ENCODE measurements around the gene MORF4L1.
A peak's percentile ranks its signal among the peaks of the same experiment; 100 is the strongest.
"Not testable (repeated sequence)": the region's sequence is repeated elsewhere in the genome, so short reads cannot be mapped to it uniquely, and the experiment has no call there.

Gene MORF4L1

DNA sequence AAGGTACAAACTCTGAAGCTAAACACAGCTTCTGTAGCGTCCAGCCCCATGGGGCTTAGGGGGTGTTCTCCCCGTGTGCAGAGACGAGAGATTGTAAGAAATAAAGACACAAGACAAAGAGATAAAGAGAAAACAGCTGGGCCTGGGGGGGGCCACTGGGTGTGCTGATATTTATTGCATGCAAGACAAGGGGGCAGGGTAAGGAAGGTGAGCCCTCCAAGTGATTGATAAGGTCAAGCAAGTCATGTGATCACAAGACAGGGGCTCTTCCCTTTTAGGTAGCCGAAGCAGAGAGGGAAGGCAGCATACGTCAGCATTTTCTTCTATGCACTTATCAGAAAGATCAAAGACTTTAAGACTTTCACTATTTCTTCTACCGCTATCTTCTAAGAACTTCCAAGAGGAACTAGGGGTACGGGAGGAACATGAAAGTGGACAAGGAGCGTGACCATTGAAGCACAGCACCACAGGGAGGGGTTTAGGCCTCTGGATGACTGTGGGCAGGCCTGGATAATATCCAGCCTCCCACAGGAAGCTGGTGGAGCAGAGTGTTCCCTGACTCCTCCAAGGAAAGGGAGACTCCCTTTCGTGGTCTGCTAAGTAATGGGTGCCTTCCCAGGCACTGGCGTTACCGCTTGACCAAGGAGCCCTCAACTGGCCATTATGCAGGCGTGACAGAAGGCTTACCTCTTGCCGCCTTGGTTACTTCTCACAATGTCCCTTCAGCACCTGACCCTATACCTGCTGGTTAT, 29.8 kb downstream of the MORF4L1 start:
- DNase-seq = not testable (repeated sequence)

DNA sequence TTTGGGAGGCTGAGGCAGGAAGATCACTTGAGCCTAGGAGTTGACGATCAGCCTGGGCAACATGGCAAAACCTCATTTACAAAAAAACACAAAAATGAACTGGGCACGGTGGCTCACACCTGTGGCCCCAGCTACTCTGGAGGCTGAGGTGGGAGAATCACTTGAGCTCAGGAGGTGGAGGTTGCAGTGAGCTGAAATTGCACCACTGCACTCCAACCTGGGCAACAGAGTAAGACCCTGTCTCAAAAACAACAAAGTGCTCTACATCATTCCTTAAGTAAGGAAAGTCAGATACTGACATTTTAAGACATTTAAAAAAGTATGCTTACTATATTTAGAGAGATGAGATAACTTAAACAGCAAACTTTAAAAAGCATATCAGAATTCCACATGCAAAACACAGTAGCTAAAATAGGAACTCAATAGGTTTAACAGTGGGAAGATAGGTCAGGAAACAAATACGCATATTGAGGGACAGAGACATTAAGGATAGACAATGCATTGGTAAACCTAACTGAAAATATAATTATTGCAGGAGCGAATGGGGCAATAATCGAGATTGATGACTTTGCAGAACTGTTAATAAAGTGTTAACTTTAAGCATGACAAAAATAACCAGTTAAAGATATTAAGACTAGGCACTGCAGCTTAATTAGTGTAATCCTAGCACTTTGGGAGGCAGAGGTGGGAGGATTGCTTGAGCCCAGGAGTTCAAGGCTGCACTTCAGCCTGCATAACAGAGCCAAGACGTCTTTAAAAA, 32.1 kb downstream of the MORF4L1 start:
- no peak for DNase-seq

GRCh38 chr15:78906316-78906620, 33.6 kb downstream of the MORF4L1 start:
- DNase-seq = peak; percentile 42

- no peak for DNase-seq
These were observed 34.9 kb downstream of the MORF4L1 start for GRCh38 chr15:78907577-78907976.

DNA sequence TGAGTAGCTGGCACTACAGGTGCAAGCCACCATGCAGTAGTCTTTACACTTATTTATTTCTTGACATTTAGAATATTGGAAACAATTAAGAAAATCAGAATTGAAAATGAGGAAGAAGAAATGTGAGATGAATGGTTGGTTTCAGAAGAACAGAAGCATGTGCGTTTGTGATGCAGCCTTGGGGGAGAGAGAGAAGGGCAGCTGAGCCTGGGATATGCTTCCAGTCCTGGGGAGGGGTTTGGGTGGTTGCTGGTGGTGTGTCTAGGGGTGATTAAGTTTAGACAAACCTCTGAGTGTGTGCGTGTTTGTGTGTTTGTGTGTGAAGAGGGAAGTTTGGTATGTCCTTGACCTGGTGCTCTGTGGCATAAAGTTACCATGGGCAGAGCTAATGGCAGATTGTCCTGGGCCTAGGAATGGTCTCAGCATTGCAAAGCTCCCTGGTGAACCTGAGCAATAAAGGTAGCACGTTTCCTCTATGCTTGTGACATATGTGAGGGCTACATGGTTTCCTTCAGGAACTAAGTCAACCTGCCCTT, 36.5 kb downstream of the MORF4L1 start:
- no peak for DNase-seq

GRCh38 chr15:78909791-78910228, 37.1 kb downstream of the MORF4L1 start:
- no peak for DNase-seq

- no peak for DNase-seq
These were observed 37.6 kb downstream of the MORF4L1 start for GRCh38 chr15:78910271-78910670.

GRCh38 chr15:78912316-78912715, 39.6 kb downstream of the MORF4L1 start:
- no peak for DNase-seq

DNA sequence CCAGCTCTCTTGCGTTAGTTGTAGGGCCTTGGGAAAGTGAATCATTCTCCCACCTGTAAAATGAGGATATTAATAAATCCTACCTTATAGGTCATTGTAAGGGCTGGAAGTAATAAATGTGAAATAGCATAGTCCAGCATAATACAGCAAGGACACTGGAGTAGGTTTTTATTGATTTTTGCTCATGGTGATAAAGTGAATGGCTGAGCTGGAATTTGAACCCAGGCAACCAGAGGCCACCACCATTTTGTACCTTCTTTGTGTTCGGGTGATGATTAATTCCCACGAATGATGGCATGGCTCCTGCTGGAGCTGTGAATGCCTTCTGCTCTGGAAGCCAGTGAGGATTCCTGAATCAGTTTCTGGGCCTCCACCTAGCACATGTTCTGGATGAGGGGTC, 40.3 kb downstream of the MORF4L1 start:
- DNase-seq = no peak

GRCh38 chr15:78914027-78914764, 41.5 kb downstream of the MORF4L1 start:
- DNase-seq = no peak

DNA sequence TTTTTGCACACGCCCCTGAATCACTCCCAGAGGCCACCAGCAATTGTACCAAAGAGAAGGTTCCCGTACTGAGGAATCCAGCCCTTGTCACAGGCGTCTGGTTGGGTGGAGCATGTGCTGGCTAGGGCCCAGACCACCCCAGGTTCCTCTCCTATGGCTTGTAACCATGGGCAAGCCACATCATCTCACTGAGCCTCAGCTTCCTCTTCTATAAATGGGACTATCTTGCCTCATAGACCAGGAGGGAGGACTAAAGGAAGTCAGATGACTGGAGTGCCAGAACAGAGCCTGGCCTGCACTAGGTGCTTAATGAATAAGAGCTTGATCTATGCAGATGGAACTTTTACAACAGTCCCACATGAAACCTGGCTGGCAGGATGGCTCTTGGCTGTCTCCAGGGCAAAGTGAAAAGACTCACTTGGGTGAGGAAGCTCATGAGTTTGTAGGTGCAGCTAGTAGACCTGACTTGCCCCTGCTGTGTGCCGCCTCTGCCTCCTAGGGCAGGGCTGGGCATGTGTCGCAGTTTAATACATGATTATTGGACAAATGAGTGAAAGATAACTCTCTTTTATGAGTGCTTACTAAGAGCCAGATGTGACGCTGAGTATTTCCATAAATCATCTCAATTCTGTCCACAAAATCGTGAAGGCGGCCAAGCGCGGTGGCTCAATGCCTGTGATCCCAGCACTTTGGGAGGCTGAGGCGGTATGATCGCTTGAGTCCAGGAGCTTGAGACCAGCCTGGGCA, 42.8 kb downstream of the MORF4L1 start:
- no peak for DNase-seq

DNA sequence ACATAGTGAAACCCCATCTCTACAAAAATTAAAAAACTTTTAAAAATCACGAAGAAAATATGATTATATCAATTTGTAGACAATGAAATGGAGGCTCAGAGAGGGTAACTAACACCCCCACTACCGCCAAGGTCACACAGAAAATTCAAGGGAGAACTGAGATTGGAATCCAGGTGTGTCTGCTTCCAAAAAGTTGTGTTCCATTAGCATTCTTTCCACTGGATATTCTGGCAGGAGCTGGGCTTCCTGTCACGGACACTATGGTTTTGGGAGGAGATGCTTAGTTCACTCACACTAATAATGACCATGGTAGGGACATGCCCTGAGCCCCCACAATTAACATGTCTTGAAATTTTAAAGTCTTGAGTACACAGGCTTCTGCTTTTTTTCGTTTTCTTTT, 43.4 kb downstream of the MORF4L1 start:
- no peak for DNase-seq

GRCh38 chr15:78917888-78918287, 45.2 kb downstream of the MORF4L1 start:
- DNase-seq = no peak

DNA sequence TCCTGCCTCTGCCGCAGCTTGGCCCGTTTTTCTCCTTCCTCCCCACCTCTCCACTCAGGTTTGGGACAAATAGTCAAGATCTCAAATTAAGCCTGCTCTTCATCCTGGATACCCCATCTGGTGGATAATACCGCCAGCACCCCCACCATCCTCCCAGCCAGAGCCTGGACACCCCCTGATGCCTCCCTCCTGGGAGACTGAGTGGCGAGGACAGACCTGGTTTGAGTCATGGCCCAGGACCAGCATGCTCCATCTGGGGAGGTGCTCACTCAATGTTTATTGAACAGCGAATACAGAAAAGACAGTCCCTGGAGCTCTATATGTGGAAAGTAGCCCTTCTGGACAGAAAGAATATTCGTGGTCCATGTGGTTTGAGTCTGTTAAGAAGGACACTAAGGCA, 48.8 kb downstream of the MORF4L1 start:
- DNase-seq = no peak

- DNase-seq = no peak
These were observed 49.2 kb downstream of the MORF4L1 start for GRCh38 chr15:78921940-78922339.

GRCh38 chr15:78922527-78922926, 49.8 kb downstream of the MORF4L1 start:
- DNase-seq = no peak

DNA sequence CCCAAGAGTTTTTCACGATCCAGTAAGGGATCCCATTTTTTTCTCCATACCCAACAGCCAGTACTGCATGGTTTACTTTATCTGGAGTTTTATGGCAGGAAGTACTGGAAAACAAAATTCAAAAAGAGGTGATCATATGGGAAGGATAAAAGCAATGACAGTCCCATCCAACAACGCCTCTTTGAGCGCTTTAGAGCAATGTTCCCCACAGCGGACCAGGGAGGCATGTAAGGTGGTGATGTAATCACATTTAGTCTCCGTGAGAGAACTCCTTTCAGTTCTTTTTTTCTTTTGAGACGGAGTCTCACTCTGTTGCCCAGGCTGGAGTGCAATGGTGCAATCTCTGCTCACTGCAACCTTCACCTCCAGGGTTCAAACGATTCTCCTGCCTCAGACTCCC, 50.3 kb downstream of the MORF4L1 start:
- no peak for DNase-seq

DNA sequence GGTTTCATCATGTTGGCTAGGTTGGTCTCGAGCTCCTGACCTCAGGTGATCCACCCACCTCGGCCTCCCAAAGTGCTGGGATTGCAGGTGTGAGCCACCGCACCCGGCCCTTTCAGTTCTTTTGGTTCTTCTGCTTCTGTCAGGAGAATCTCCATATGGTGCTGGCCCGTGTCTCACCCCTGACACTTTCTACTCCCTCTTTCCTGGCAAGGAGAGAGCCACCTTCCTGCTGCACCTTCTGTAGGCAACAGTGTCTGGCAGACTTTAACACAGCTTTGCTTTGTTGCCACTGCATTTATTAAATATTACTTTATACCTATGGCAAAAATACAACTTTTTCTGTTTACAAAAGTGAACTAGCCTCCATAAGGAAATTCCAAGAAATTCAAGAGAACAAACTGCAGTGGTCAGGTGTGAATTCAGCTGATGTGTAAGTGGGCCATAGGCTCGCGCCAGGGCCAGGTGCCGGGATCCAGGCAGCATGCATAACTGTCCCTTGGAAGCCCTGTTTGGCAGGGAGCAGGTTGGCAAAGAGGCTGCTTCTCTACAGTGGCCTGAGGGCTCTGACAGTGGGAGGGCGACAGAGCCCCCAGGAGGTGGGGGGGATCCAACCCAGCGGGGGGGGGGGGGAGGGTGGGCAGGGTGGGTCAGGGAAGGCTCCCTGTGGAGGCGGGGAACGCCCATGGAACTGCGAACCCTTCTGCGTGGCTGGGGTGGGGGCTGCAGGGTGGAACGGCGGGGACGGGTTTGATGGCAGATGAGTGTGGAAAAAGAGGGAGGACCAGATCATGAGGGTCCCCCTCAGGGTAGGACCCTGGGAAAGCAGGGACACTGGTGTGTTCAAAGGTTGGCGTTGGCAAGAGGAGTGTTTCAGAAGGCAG, 51.0 kb downstream of the MORF4L1 start:
- DNase-seq = no peak

GRCh38 chr15:78925076-78925624, 52.5 kb downstream of the MORF4L1 start:
- no peak for DNase-seq

DNA sequence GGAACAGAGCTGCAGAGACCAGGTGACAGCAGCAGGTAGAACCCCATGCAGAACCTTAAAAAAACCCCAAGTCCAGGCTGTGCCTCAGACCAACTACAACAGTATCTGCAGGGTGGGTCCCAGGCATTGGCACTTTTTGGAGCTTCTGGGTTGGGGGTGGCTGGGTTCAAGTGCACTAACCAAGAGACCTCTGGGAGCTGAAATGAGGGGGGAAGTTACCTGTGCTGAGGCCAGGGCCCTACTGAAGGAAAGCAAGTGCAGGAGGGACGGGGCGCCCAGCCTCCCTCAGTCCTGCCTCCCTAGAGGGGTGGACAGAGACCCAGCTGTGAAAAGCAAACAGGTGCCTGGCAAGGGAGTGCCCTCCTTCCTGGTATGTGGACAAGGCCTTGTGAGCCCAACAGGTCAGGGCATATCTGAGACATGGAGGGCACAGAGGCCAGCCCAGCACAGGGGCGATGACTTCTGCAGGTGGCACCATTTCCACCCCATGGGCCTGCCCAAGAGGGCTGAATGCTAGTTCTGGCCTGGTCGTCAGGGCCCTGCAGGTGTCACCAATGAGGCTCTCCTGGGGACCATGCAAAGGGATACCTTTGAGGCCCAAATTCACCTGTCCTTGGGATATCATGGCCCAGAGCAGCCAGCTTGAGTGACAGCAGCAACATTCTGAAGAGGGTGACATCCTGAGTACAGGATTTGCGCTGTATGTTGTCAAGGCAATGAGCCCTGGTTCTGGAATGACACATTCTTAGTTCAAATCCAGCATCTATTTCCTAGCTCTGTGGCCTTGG, 53.5 kb downstream of the MORF4L1 start:
- DNase-seq = no peak

Measured in DMS79 (cell line).